Measurements from ENCODE around the gene CEP41.

The CEP41 gene

DNA sequence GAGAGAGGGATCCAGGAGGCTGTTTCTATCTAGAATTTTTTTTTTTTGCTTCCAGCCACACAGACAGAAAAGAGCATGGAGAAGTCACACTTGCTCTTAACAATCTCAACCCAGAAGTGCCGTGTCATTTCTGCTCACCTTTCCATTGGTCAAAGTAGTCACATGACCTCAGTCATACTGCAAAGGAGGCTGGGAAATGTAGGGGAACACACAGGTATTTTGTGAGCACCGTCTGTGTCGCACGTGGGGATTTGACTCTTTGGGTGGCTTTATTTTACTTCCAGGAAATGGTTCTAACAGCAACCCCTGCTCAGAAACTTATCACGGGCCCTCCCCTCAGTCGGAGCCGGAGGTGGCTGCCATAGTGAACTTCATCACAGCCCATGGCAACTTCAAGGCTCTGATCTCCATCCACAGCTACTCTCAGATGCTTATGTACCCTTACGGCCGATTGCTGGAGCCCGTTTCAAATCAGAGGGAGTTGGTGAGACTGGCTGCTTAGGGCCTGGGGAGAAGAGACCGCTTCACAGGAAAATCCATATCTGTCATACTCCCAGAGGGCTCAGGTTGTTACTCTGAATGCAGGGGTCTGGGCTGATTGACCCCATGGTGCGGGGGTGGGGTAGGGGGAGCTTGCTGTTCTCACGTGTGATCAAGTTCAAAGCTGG lies 73.6 kb downstream of the CEP41 start:
- DNase-seq, result no peak

DNA sequence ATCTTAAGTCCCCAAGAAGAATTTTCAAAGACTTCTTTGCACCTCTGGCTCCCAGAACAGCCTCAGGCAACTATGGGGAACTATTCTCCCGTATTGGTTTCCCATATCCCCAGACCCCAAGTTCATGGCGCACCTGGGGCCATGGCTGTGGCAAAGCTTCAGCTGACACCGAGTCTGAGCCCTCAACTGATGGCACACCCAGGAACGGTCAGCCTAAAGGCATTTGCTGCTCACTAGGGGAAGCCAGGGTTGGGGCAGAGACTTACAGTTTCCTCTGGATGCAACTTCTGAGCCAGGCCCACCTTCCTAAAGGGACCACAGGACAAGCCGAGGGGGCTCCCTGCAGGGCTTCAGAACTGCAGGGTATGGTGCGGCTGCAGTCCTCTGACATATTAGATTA lies 74.3 kb downstream of the CEP41 start:
- no peak for DNase-seq

DNA sequence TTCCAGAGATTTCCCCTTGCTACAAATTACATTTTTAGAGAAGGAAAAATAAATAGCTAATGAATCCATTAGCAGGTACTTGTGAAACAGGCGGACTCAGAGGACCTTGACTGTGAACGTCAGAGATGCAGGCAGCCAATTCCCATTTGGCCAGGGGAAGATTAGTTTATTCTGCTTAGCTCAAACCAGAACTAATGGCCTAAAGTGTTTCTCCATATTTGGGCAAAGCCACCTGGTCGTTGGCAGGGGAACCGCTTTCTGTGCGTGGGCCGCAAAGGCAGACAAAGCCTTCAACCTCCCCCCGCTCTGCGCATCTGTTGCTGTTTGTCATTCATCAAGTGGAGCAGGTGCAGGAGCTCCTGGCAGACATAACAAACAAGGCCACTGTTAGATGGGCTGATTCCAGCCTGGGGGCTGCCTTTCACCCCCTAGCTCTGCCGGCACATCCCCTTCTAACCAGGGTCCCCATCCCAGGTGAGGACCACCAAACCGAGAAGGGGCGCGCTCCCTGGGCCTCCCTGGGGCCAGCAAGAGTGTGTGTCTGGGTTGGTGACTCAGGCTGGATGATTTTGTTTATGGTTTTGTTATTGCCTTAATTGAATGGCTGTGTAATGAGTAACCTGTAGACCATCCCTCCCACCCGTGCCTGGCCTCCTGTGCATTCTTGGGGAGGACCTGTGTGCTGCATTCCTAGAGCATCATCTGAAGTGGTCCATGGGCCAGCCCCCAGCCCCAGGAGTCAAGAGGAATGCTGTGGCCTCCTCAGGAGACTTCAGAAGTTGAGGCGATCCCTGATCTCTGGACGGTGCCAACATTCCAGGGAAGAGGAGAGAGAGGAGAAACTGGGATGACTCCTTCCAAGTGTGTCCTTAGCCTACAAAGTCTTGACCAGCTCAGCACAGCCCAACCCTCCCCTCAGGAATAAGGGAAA lies 75.0 kb downstream of the CEP41 start:
- DNase-seq, result peak; percentile 98

- no peak for DNase-seq
Measured at GRCh38 chr7:130365088-130365487, 75.7 kb downstream of the CEP41 start.

- no peak for DNase-seq
Measured at GRCh38 chr7:130364451-130364850, 76.4 kb downstream of the CEP41 start.

DNA sequence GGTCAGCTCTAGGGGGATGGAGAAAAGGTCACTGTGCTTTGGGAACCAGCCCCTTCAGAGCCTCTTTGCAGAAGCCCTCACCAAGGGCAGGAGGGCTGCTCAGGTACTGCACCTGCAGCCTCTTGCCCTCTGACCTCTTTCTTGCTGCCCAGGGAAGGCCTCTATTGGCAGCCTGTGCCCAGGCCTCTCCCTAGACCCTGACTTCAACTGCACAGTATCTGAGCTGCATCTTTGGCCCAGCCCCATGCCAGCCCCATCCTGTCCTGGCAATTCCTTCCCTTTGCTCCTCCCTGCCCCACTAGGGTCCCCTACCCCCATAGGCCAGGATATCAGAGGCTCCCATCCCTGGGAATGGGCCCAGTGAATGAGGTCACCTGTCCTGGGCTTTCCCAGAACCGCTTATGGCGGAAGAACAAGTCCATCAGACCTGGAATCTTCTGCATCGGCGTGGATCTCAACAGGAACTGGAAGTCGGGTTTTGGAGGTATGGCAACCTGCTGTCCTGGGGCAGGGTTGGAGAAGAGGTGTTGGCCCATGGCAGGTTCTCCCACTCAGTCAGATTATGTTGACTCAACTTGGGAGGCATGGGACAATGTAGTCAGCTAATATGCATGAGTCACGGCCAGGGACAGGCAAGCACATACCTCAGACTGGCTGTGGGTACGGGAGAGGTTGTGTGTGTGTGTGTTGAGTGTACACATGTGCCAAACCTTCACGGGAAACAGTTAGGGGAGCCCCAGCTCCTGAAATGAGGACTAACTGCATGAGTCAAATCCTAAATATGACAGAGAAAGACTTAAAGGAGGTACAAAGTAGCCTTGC lies 77.6 kb downstream of the CEP41 start:
- DNase-seq, result no peak

DNA sequence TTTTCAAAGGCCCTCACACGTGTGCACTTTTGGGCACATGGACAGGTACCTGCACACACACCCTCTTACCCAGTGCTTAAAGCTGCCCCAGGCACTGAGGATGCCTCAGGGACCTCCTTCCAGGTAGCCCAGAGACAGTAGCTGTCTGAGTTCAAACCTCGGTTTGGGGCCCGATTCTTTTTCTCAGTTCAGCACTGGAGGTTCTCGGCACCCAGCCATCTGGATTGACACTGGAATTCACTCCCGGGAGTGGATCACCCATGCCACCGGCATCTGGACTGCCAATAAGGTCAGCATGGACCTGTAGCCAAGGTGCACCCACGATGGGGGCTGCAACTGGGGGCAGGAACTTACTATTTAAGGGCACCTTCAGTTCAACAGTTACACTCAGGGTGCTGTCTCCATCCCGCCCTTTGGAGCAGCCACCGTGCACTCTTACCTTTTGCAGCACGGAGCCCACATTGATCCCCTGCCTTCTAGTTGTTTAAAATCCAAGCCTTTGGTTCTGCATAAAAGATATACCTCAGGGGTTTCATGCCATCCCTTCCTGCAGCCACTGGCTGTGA lies 78.5 kb downstream of the CEP41 start:
- DNase-seq, result no peak

DNA sequence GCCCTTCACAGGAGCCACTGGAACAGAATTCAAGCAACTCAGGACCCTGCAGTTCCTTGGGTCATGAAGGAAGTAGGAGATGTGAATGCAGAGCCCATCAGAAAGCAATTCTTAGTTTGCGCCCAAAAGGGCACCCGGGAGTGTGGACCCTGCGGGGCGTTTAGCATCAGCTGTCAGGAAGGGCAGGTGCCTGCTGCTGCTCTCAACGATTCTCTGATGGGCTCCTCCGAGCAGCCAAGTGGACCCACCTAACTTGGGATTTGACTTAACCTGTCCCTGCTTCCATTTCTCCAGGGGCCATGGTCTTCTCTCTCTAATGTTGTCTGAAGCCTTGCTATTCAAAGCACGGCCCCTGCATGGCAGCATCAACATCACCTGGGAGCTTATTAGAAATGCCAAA lies 79.1 kb downstream of the CEP41 start:
- DNase-seq, result no peak

- no peak for DNase-seq
Measured at GRCh38 chr7:130360518-130360917, 80.3 kb downstream of the CEP41 start.

- no peak for DNase-seq
Measured at GRCh38 chr7:130359276-130359857, 81.4 kb downstream of the CEP41 start.

DNA sequence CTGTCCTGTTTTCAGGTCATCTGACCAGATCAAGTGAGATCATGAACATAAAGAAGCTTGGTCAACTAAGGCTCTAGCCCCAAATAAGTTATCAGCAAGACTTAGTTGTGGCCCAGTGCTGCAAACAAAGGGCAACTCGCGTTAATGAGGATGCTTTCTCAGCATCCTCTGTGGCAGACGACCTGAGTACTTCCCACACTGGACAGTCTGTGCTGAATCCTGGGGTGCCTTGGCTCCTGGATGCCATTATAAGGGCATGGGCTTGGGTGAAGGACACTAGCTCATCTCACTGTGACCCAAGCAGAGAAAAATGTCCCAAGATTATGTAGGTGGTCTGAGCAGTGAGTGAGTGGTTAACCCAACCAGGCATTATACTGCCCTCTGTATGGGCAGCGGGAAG lies 82.3 kb downstream of the CEP41 start:
- no peak for DNase-seq

DNA sequence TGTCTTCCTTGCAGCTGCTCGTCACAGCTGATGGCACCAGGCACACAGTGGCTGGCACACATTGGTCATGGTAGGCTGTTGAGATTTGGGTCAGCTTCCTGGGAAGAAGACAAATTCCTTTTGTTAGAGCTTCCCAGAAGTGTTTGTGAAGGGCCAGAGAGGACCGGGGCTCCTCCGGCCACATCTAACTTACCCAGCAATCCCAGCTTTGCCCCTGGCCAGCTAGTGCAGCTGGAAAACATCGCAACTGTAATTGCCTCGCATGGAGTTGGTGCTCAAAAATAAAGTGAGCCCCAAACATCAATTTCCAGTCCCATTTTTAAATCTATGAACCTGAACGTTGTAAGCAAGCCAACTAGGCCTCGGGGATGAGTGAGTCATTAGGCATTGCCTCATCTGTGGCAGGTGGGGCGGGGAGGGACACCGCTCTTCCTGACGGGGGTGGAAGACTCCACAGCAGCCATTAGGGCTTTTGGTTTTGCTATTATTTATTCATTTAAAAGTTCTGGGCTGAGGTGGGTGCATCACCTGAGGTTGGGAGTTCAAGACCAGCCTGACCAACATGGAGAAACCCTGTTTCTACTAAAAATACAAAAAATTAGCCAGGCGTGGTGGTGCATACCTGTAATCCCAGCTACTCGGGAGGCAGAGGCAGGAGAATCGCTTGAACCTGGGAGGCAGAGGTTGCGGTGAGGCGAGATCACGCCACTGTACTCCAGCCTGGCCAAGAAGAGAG lies 83.8 kb downstream of the CEP41 start:
- DNase-seq, result no peak

DNA sequence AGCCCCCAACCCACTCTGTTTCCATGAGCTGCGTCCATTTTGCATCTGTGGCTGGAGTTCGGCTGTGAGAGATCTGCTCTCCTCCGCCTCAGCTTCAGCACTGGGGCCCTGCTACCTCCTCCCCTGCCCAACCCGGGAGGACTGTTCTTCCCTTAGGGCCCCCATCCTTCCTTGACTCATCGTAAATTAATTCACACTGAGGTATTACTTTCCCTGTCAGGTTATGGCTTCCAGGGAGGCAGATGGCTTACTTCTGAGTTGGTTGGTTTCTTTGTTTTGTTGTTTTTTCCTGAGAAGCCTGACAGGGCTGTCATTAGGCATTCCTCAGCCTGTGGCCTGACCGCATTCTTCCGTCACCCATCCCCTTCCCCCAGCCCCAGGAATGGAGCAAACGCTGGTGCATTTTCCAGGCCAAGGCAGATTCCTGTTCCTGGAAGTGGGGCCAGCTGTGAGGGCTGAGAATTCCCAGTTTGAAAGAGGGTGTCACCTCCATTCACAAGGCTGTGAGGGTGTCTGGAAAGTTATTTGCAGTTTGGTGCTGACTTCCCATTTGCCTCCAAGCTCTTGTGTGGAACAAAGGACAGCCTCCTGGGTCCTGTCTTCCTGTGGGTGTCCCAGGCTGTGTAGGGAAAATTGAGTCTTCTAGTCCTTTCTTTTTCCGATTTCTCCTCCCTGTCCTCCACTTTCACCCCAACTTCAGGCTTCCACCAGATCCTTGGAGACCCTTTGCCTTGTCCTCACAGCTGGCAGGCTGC lies 84.5 kb downstream of the CEP41 start:
- DNase-seq, result no peak

DNA sequence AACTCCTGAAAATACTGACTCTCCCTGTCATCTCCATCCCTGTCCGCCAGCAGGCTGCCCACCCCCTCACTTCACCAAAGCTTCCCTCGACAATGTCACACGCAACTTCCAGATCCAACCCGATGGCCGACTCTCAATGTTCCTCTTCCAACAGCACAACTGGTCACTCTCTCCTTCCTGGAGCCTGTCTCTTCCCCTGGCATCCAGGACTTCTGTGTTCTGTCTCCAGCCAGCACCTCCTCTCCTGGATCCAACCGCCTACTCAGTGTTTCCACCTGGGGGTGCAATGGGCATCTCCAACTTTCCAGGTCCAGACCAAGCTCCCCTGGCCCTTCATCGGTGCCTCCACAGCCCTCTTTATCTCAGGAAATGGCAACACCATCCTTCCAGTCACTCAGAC lies 87.6 kb downstream of the CEP41 start:
- DNase-seq, result no peak

- DNase-seq, result peak; percentile 97
Measured at GRCh38 chr7:130352194-130353074, 88.4 kb downstream of the CEP41 start.

- peak; percentile 70 for DNase-seq
Measured at GRCh38 chr7:130351791-130352090, 89.1 kb downstream of the CEP41 start.

GRCh38 chr7:130350945-130351790 lies 89.6 kb downstream of the CEP41 start:
- peak; percentile 60 for DNase-seq

- DNase-seq, result peak; percentile 28
Measured at GRCh38 chr7:130349911-130350782, 90.7 kb downstream of the CEP41 start.
